Heart left ventricle (tissue), 16 donors: Measurements from ENCODE around the gene RPS6KA5. TPM values are rescaled to one million over a fixed set of nuclear protein-coding genes. Genes with fewer than 3 reads are reported as not detected.
A peak's percentile ranks its signal among the peaks of the same experiment; 100 is the strongest.

ENCODE experiments used
- ATAC-seq, 4 donors: fragments of 200-7000 bp; cut with Tn5 transposase; one replicate each; pipeline ENCODE4 v1.9.1; 2020 to 2022; ENCODE audit warnings: moderate library complexity in 4 of 4, mild to moderate bottlenecking in 3 of 4, moderate number of reproducible peaks in 1 of 4
- DNase-seq, 5 donors: peaks; one replicate each; pipeline ENCODE4 v3.0.0-alpha.2; 2020
- H3K27ac ChIP-seq, 12 donors: fragments of 200-600 bp; sonication (generic) in 4 of 12; one replicate each; pipeline versions ENCODE4 v1.5.0 to v1.8.0; 2016 to 2022; ENCODE audit warnings: mild to moderate bottlenecking in 2 of 12
- H3K27me3 ChIP-seq, 9 donors: fragments of 200-600 bp; sonication (generic) in 2 of 9; one replicate each; pipeline versions ENCODE4 v1.5.1 to v1.8.0; 2016 to 2022; ENCODE audit warnings: mild to moderate bottlenecking in 3 of 9
- H3K36me3 ChIP-seq, 9 donors: fragments of 200-600 bp; sonication (generic) in 2 of 9; one replicate each; pipeline versions ENCODE4 v1.5.0 to v1.8.0; 2018 to 2022; ENCODE audit warnings: mild to moderate bottlenecking in 2 of 9
- H3K4me1 ChIP-seq, 12 donors: fragments of 200-600 bp; sonication (generic) in 4 of 12; one replicate each; pipeline versions ENCODE4 v1.5.0 to v1.8.0; 2016 to 2022; ENCODE audit warnings: mild to moderate bottlenecking in 3 of 12
- H3K4me3 ChIP-seq, 12 donors: fragments of 200-600 bp; sonication (generic) in 4 of 12; one replicate each; pipeline versions ENCODE4 v1.5.0 to v1.8.0; 2017 to 2022; ENCODE audit warnings: mild to moderate bottlenecking in 9 of 12, moderate library complexity in 4 of 12
- H3K9me3 ChIP-seq, 12 donors: fragments of 200-600 bp; sonication (generic) in 4 of 12; one replicate each; pipeline versions ENCODE4 v1.5.0 to v1.8.0; 2016 to 2022; ENCODE audit warnings: mild to moderate bottlenecking in 1 of 12
- CTCF ChIP-seq, 12 donors: fragments of 200-600 bp; sonication (generic) in 4 of 12; IDR thresholded peaks; one replicate each; pipeline versions ENCODE4 v1.5.0 to v1.8.0; 2018 to 2022; ENCODE audit warnings: antibody characterized with exemption in 12 of 12, mild to moderate bottlenecking in 5 of 12
- POLR2A ChIP-seq, 2 donors: fragments of 450-650 bp; IDR thresholded peaks; one replicate each; pipeline ENCODE4 v1.6.1; 2017; ENCODE audit warnings: antibody characterized with exemption in 2 of 2, mild to moderate bottlenecking in 2 of 2, moderate library complexity in 2 of 2
- WGBS, 4 donors: extraction: QIAGEN DNeasy Blood & Tissue Kit in 2 of 4; methylation state at CpG; one replicate each; pipeline versions ENCODE4 v1.1.5 to v1.1.7; 2013 to 2018; 5-methylcytosine and 5-hydroxymethylcytosine counted together
- intact Hi-C, 10 donors: fragments of 100-400 bp; cut with DNase I; formaldehyde crosslinking; loops; one replicate each; pipeline versions ENCODE4 v1.11.1 to v1.14.2; 2022
- polyA plus RNA-seq, 2 donors: library from polyadenylated mRNA; stranded (reverse); fragments of 200-250 nt; gene quantifications; one replicate each; pipeline ENCODE4 v1.2.3, GENCODE V29; 2013
- total RNA-seq, 9 donors: library from RNA; depleted of rRNA in 2 of 9; stranded (reverse); fragments of >200 nt in 2 of 9; fragmentation: NEBNext Ultra II Directional in 3 of 9; extraction: Animal tissue kit (Norgen Biotek cat#: 25700) in 3 of 9; gene quantifications; one replicate each; pipeline versions ENCODE4 v1.1.0 to v1.2.4, GENCODE V29; 2016 to 2023
- donor health status: ischemic (EF 13 %, LVEDD 7.1; RV severe dilation, severe dysfunction).
- donor health status: healthy with polysubstance abuse.
- donor health status: DM: no; HTN: yes; CAD: no.
- donor health status: DM: no; HTN: no; CAD: no.
- donor health status: ischemic (EF 25% LVEDD 6.9; RV normal size, moderate dysfunction).
- donor health status: ischemic (EF 25% LVEDD 5.7; RV mildly dilated, moderate dysfunction).
- donor health status: healthy.
- donor health status: DM: yes; HTN: yes; CAD: no.
- donor health status: ischemic (EF 35%, LVEDD 5.7; RV mildly dilated, moderate dysfunction).
- donor health status: nonischemic (EF 11% LVEDD 7.7; RV severe dilation, severe dysfunction).
- donor health status: DM: yes; HTN: yes; CAD: no.
- donor health status: PGD.
- donor health status: ischemic (EF 29% LVEDD 5.4; RV normal size, mild dysfunction).
- donor health status: nonischemic (EF 23%, LVEDD 6.1; RV moderate dilation, normal function).

The RPS6KA5 gene
- total and polyA plus RNA-seq, 11 donors, result 0.72 to 13.3 (median 8.5) TPM

GRCh38 chr14:90808759-90809529 lies 251.5 kb downstream of the RPS6KA5 start:
- H3K36me3 ChIP-seq, result no peaks in the 10 kb centered on the region
- ATAC-seq (no peak), DNase-seq (peak in 1 of 5 donors; percentile 29)
- intact Hi-C loops, result loop anchor here in 2 of 10 donors (5.0 kb wide), 2 partner anchors 47 to 107 kb away; no protein-coding TSS in a partner anchor
- H3K9me3 ChIP-seq, result no peaks in the 10 kb centered on the region
- TF ChIP-seq POLR2A (IDR thresholded peaks at IDR 0.05) (no peak), CTCF (IDR thresholded peaks at IDR 0.05) (no peak)
- 86 to 94% (median 89%) methylated on average over 15 of the region's 15 CpGs for WGBS, 4 donors
- no peaks in the 10 kb centered on the region for H3K27me3 ChIP-seq
- no peak overlapping the region for H3K4me3 ChIP-seq
- H3K4me1 ChIP-seq, result peaks cover 7 to 81% (median 43%) of the 10 kb centered on the region in 12 donors
- peak overlapping the region in 6 of 12 donors; percentile 14 to 67 (median 47) for H3K27ac ChIP-seq

GRCh38 chr14:90807060-90807459 lies 253.4 kb downstream of the RPS6KA5 start:
- Histone ChIP-seq H3K9me3 (no peaks in the 10 kb centered on the region), H3K36me3 (no peaks in the 10 kb centered on the region), H3K4me3 (no peak overlapping the region), H3K27ac (peak overlapping the region in 8 of 12 donors; percentile 3 to 67 (median 28)), H3K4me1 (peaks cover 7 to 85% (median 51%) of the 10 kb centered on the region in 12 donors), H3K27me3 (no peaks in the 10 kb centered on the region)
- peak in 2 of 5 donors; percentile 46 to 61 for DNase-seq
- intact Hi-C loops, result loop anchor here in 2 of 10 donors (5.0 kb wide), 2 partner anchors 45 to 105 kb away; no protein-coding TSS in a partner anchor
- 56 to 72% (median 67%) methylated on average over 6 of the region's 6 CpGs for WGBS, 4 donors
- TF ChIP-seq POLR2A (IDR thresholded peaks at IDR 0.05) (no peak), CTCF (IDR thresholded peaks at IDR 0.05) (no peak)
- peak in 1 of 4 donors; percentile 32 for ATAC-seq

- peak; percentile 35 to 58 (median 47) for ATAC-seq
- H3K27ac ChIP-seq, result peak overlapping the region in 4 of 12 donors; percentile 3 to 54 (median 17)
Observed at GRCh38 chr14:90805662-90806540, 254.5 kb downstream of the RPS6KA5 start.

More at GRCh38 chr14:90805662-90806540, 254.5 kb downstream of the RPS6KA5 start:
- Histone ChIP-seq H3K36me3 (no peaks in the 10 kb centered on the region), H3K9me3 (no peaks in the 10 kb centered on the region), H3K4me3 (no peak overlapping the region), H3K27me3 (no peaks in the 10 kb centered on the region), H3K4me1 (peaks cover 7 to 77% (median 51%) of the 10 kb centered on the region in 12 donors)
- 65 to 76% (median 69%) methylated on average over 21 of the region's 21 CpGs for WGBS, 4 donors
- DNase-seq, result peak in 3 of 5 donors; percentile 46 to 67 (median 63)
- no peak for TF ChIP-seq CTCF (IDR thresholded peaks at IDR 0.05)
- no peak for TF ChIP-seq POLR2A (IDR thresholded peaks at IDR 0.05)
- intact Hi-C loops, result loop anchor here in 2 of 10 donors (5.0 kb wide), 2 partner anchors 44 to 104 kb away; no protein-coding TSS in a partner anchor
